Sigmoid colon (tissue), 7 donors: ENCODE measurements around the gene TPCN2. TPM values are rescaled to one million over a fixed set of nuclear protein-coding genes. Genes with fewer than 3 reads are reported as not detected.

Source experiments
- DNase-seq: peaks from one replicate; pipeline ENCODE4 v3.0.0-alpha.2; 2019
- H3K27ac ChIP-seq, 4 donors: fragments of 200-600 bp; sonication (generic); one replicate each; pipeline ENCODE4 v1.5.1; 2016 to 2019; ENCODE audit warnings: mild to moderate bottlenecking in 1 of 4
- H3K27me3 ChIP-seq, 3 donors: fragments of 200-600 bp; sonication (generic); one replicate each; pipeline ENCODE4 v1.5.1; 2019; ENCODE audit warnings: mild to moderate bottlenecking in 1 of 3
- H3K36me3 ChIP-seq, 4 donors: fragments of 200-600 bp; sonication (generic); one replicate each; pipeline ENCODE4 v1.5.1; 2016 to 2019
- H3K4me1 ChIP-seq, 4 donors: fragments of 200-600 bp; sonication (generic); one replicate each; pipeline ENCODE4 v1.5.1; 2017 to 2019
- H3K4me3 ChIP-seq, 4 donors: fragments of 200-600 bp; sonication (generic); one replicate each; pipeline ENCODE4 v1.5.1; 2017 to 2019; ENCODE audit warnings: mild to moderate bottlenecking in 2 of 4, moderate library complexity in 1 of 4
- H3K9me3 ChIP-seq, 4 donors: fragments of 200-600 bp in 3 of 4; sonication (generic) in 3 of 4; one replicate each; pipeline versions ENCODE4 v1.5.1 to v1.6.1; 2013 to 2019
- CTCF ChIP-seq, 4 experiments: fragments of 450-650 bp in 3 of 4; fragments of 200-600 bp in 1 of 4; IDR thresholded peaks; one replicate each; pipeline ENCODE4 v1.5.1; 2016 to 2019; ENCODE audit warnings: antibody characterized with exemption in 4 of 4, mild to moderate bottlenecking in 3 of 4, moderate library complexity in 2 of 4
- EP300 ChIP-seq, 4 donors: sonication (generic); formaldehyde crosslinking; IDR thresholded peaks; one replicate each; pipeline ENCODE4 v1.6.1; 2017; ENCODE audit warnings: antibody characterized with exemption in 4 of 4
- POLR2A ChIP-seq, 2 donors: fragments of 450-650 bp; IDR thresholded peaks; one replicate each; pipeline ENCODE4 v1.6.1; 2016; ENCODE audit warnings: antibody characterized with exemption in 2 of 2, mild to moderate bottlenecking in 2 of 2, moderate library complexity in 2 of 2
- POLR2AphosphoS5 ChIP-seq, 4 donors: sonication (generic); formaldehyde crosslinking; IDR thresholded peaks; one replicate each; pipeline ENCODE4 v1.6.1; 2017; ENCODE audit warnings: antibody characterized with exemption in 4 of 4
- WGBS, 2 donors: extraction: QIAGEN DNeasy Blood & Tissue Kit; methylation state at CpG; one replicate each; pipeline ENCODE4 v1.1.7; 2013; 5-methylcytosine and 5-hydroxymethylcytosine counted together
- intact Hi-C: fragments of 100-400 bp; cut with DNase I; formaldehyde crosslinking; loops from one replicate; pipeline ENCODE4 v1.15.1; 2023
- polyA plus RNA-seq, 3 donors: library from polyadenylated mRNA; stranded (reverse); fragments of 200-250 nt; gene quantifications; one replicate each; pipeline ENCODE4 v1.2.3, GENCODE V29; 2013
- total RNA-seq, 4 donors: library from RNA; depleted of rRNA; stranded (reverse); fragments of >200 nt; gene quantifications; one replicate each; pipeline ENCODE4 v1.1.0, GENCODE V29; 2016
- donor health status: healthy with polysubstance abuse.
- donor health status: Bipolar disorder and iron deficiency.
- donor health status: healthy.

The TPCN2 gene
- total and polyA plus RNA-seq, 7 donors = 1.6 to 43.5 (median 17.5) TPM

- WGBS, 2 donors = 86 to 88% methylated on average over 3 of the region's 3 CpGs
- intact Hi-C loops = no loop called here
- Histone ChIP-seq H3K36me3 (peaks cover 0 to 10% (median 4%) of the 10 kb centered on the region in 4 donors), H3K4me3 (no peak overlapping the region), H3K4me1 (no peaks in the 10 kb centered on the region), H3K9me3 (peaks cover 0 to 10% (median 2%) of the 10 kb centered on the region in 4 donors), H3K27me3 (no peaks in the 10 kb centered on the region), H3K27ac (no peak overlapping the region)
- no peak for DNase-seq
- no peak for TF ChIP-seq EP300 (IDR thresholded peaks at IDR 0.05)
- TF ChIP-seq POLR2A (IDR thresholded peaks at IDR 0.05) = no peak
- no peak for TF ChIP-seq POLR2AphosphoS5 (IDR thresholded peaks at IDR 0.05)
- TF ChIP-seq CTCF (IDR thresholded peaks at IDR 0.05) = no peak
Measured at GRCh38 chr11:69150175-69150574, 101.4 kb downstream of the TPCN2 start.

GRCh38 chr11:69151836-69152235 lies 103.1 kb downstream of the TPCN2 start:
- peaks cover 0 to 11% (median 5%) of the 10 kb centered on the region in 4 donors for H3K4me1 ChIP-seq
- no peaks in the 10 kb centered on the region for H3K27me3 ChIP-seq
- no peak overlapping the region for H3K4me3 ChIP-seq
- no peaks in the 10 kb centered on the region for H3K36me3 ChIP-seq
- intact Hi-C loops = no loop called here
- no peak for DNase-seq
- no peak overlapping the region for H3K27ac ChIP-seq
- TF ChIP-seq CTCF (IDR thresholded peaks at IDR 0.05) (no peak), EP300 (IDR thresholded peaks at IDR 0.05) (no peak), POLR2AphosphoS5 (IDR thresholded peaks at IDR 0.05) (no peak), POLR2A (IDR thresholded peaks at IDR 0.05) (no peak)
- 83 to 87% methylated on average over 10 of the region's 10 CpGs for WGBS, 2 donors
- H3K9me3 ChIP-seq = peaks cover 0 to 2% (median under 1%) of the 10 kb centered on the region in 4 donors

GRCh38 chr11:69152733-69153421 lies 104.1 kb downstream of the TPCN2 start:
- Histone ChIP-seq H3K27ac (no peak overlapping the region), H3K27me3 (no peaks in the 10 kb centered on the region), H3K4me1 (peaks cover 0 to 19% (median 15%) of the 10 kb centered on the region in 4 donors), H3K9me3 (no peaks in the 10 kb centered on the region), H3K4me3 (no peak overlapping the region), H3K36me3 (no peaks in the 10 kb centered on the region)
- no peak for TF ChIP-seq CTCF (IDR thresholded peaks at IDR 0.05)
- TF ChIP-seq EP300 (IDR thresholded peaks at IDR 0.05) = no peak
- no peak for TF ChIP-seq POLR2A (IDR thresholded peaks at IDR 0.05)
- no peak for TF ChIP-seq POLR2AphosphoS5 (IDR thresholded peaks at IDR 0.05)
- no peak for DNase-seq
- 83 to 89% methylated on average over 23 of the region's 23 CpGs for WGBS, 2 donors
- intact Hi-C loops = no loop called here

GRCh38 chr11:69153661-69154060 lies 104.9 kb downstream of the TPCN2 start:
- no peaks in the 10 kb centered on the region for H3K9me3 ChIP-seq
- DNase-seq = no peak
- no peaks in the 10 kb centered on the region for H3K36me3 ChIP-seq
- intact Hi-C loops = no loop called here
- H3K4me3 ChIP-seq = no peak overlapping the region
- H3K4me1 ChIP-seq = peaks cover 0 to 22% (median 20%) of the 10 kb centered on the region in 4 donors
- H3K27ac ChIP-seq = no peak overlapping the region
- no peaks in the 10 kb centered on the region for H3K27me3 ChIP-seq
- WGBS, 2 donors = 73 to 77% methylated on average over 7 of the region's 7 CpGs
- no peak for TF ChIP-seq CTCF (IDR thresholded peaks at IDR 0.05)
- TF ChIP-seq POLR2AphosphoS5 (IDR thresholded peaks at IDR 0.05) = no peak
- no peak for TF ChIP-seq POLR2A (IDR thresholded peaks at IDR 0.05)
- no peak for TF ChIP-seq EP300 (IDR thresholded peaks at IDR 0.05)
